Measurements from ENCODE around the gene GPHB5.
"Not testable (repeated sequence)": the region's sequence is repeated elsewhere in the genome, so short reads cannot be mapped to it uniquely, and the experiment has no call there.

GPHB5 gene

DNA sequence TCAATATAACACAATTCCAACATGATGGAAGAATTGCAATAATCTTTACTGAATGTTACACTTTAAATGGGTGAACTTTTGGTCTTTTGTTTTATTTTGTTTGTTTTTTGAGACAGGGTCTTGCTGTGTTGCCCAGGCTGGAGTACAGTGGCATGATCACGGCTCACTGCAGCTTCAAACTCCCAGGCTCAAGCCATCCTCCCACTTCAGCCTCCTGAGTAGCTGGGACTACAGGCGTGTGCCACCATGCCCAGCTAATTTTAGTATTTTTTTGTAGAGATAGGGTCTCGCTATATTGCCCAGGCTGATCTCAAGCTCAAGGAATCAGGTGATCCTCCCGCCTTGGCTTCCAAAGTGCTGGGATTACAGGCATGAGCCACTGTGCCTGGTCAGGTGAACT lies 38.8 kb downstream of the GPHB5 start:
- not testable (repeated sequence) for H3K9ac ChIP-seq (ENCODE audit: low read length in 5 of 5); H3K4me3 ChIP-seq (ENCODE audit: low read depth in 1 of 5, low read length in 5 of 5)

GRCh38 chr14:63277591-63278183 lies 41.0 kb downstream of the GPHB5 start:
- Histone ChIP-seq H3K9me3 (ENCODE audit: control insufficient read depth in 5 of 5, low read length in 5 of 5) (no peaks in the 10 kb centered on the region), H3K27me3 (ENCODE audit: control insufficient read depth in 5 of 5, insufficient read depth in 4 of 5, low read length in 5 of 5) (peaks cover 0 to 3% (median 0%) of the 10 kb centered on the region in 5 donors), H3K9ac (ENCODE audit: low read length in 5 of 5) (no peak overlapping the region), H3K4me3 (ENCODE audit: low read depth in 1 of 5, low read length in 5 of 5) (no peak overlapping the region), H3K27ac (ENCODE audit: low read depth, low read length) (no peak overlapping the region), H3K36me3 (ENCODE audit: control insufficient read depth in 5 of 5, insufficient read depth in 5 of 5, low read length in 5 of 5) (peaks cover 0 to 2% (median 0%) of the 10 kb centered on the region in 5 donors), H3K4me1 (ENCODE audit: control insufficient read depth in 5 of 5, insufficient read depth in 5 of 5, low read length in 5 of 5) (peaks cover 2 to 14% (median 9%) of the 10 kb centered on the region in 5 donors)

More for the DNA sequence above, 38.8 kb downstream of the GPHB5 start:
- H3K27ac ChIP-seq (ENCODE audit: low read depth, low read length); H3K9me3 ChIP-seq (ENCODE audit: control insufficient read depth in 5 of 5, low read length in 5 of 5); H3K4me1 ChIP-seq (ENCODE audit: control insufficient read depth in 5 of 5, insufficient read depth in 5 of 5, low read length in 5 of 5); H3K36me3 ChIP-seq (ENCODE audit: control insufficient read depth in 5 of 5, insufficient read depth in 5 of 5, low read length in 5 of 5); H3K27me3 ChIP-seq (ENCODE audit: control insufficient read depth in 5 of 5, insufficient read depth in 4 of 5, low read length in 5 of 5): not testable (repeated sequence)

DNA sequence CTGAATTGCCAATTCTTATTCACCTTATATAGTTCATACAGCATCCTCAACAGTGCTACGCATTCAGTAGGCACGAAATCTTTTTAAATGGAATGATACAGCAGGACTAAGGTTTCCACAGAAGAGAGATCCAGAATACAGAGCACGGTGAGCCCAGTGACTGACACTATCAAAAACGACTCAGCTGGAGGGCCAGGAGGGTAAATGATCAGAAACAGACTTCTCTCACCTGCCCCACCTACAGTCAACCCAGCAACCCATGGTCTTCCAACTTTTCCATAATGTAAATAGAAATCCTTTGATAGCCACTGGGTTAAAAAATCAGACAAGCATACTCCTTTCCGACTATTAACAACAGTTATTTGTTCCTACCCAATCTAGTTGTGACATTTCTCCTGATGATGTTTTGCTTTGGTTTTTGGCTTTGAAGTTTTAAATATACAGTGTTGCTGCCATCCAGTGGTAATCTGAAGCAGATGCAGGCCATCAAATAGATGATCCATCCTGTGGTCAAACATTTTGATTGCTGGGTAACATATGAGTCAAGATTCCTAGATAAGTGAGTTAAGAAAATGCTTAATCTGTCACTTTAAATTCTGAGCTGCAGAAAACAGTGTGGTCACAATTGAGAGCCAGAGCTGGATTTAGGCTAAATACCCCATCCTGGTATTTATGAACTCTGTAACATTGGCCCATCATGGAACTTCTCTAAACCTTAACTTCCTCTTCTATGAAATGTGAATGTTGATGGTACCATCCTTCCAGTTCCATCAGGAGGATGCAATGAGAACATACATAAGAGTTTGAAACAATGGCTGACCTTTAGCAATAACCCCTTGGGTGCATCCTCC lies 42.0 kb downstream of the GPHB5 start:
- Histone ChIP-seq H3K27ac (ENCODE audit: low read depth, low read length) (no peak overlapping the region), H3K27me3 (ENCODE audit: control insufficient read depth in 5 of 5, insufficient read depth in 4 of 5, low read length in 5 of 5) (peaks cover 0 to 3% (median 0%) of the 10 kb centered on the region in 5 donors), H3K36me3 (ENCODE audit: control insufficient read depth in 5 of 5, insufficient read depth in 5 of 5, low read length in 5 of 5) (peaks cover 0 to 4% (median 0%) of the 10 kb centered on the region in 5 donors), H3K4me1 (ENCODE audit: control insufficient read depth in 5 of 5, insufficient read depth in 5 of 5, low read length in 5 of 5) (peaks cover 2 to 14% (median 9%) of the 10 kb centered on the region in 5 donors), H3K9ac (ENCODE audit: low read length in 5 of 5) (no peak overlapping the region), H3K4me3 (ENCODE audit: low read depth in 1 of 5, low read length in 5 of 5) (no peak overlapping the region), H3K9me3 (ENCODE audit: control insufficient read depth in 5 of 5, low read length in 5 of 5) (no peaks in the 10 kb centered on the region)

DNA sequence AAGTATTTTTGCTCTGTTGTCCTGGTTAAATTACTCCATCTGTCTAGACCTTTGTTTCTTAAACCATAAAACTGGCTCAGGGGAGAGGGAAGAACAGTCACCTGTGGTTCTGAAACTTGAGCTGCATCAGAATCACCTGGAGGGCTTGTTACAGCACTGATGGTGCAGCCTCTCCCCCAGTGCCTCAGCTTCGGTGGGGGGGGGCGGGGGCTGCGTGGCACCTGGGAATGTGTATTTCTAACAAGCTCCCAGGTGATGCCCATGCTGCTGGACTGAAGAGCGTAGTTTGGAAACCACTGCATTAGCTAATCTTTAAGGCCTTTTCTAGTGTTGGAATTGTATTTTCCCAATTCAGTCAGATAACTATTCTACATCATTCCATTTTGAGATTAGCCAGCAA lies 42.7 kb downstream of the GPHB5 start:
- no peak overlapping the region for H3K27ac ChIP-seq (ENCODE audit: low read depth, low read length)
- H3K36me3 ChIP-seq (ENCODE audit: control insufficient read depth in 5 of 5, insufficient read depth in 5 of 5, low read length in 5 of 5), result peaks cover 0 to 5% (median 0%) of the 10 kb centered on the region in 5 donors
- H3K4me3 ChIP-seq (ENCODE audit: low read depth in 1 of 5, low read length in 5 of 5), result no peak overlapping the region
- H3K4me1 ChIP-seq (ENCODE audit: control insufficient read depth in 5 of 5, insufficient read depth in 5 of 5, low read length in 5 of 5), result peaks cover 2 to 14% (median 9%) of the 10 kb centered on the region in 5 donors
- no peak overlapping the region for H3K9ac ChIP-seq (ENCODE audit: low read length in 5 of 5)
- no peaks in the 10 kb centered on the region for H3K9me3 ChIP-seq (ENCODE audit: control insufficient read depth in 5 of 5, low read length in 5 of 5)
- peaks cover 0 to 3% (median 0%) of the 10 kb centered on the region in 5 donors for H3K27me3 ChIP-seq (ENCODE audit: control insufficient read depth in 5 of 5, insufficient read depth in 4 of 5, low read length in 5 of 5)

GRCh38 chr14:63275611-63276010 lies 43.1 kb downstream of the GPHB5 start:
- no peaks in the 10 kb centered on the region for H3K9me3 ChIP-seq (ENCODE audit: control insufficient read depth in 5 of 5, low read length in 5 of 5)
- no peak overlapping the region for H3K9ac ChIP-seq (ENCODE audit: low read length in 5 of 5)
- peaks cover 0 to 3% (median 0%) of the 10 kb centered on the region in 5 donors for H3K36me3 ChIP-seq (ENCODE audit: control insufficient read depth in 5 of 5, insufficient read depth in 5 of 5, low read length in 5 of 5)
- peaks cover 2 to 14% (median 9%) of the 10 kb centered on the region in 5 donors for H3K4me1 ChIP-seq (ENCODE audit: control insufficient read depth in 5 of 5, insufficient read depth in 5 of 5, low read length in 5 of 5)
- H3K27me3 ChIP-seq (ENCODE audit: control insufficient read depth in 5 of 5, insufficient read depth in 4 of 5, low read length in 5 of 5), result peaks cover 0 to 3% (median 0%) of the 10 kb centered on the region in 5 donors
- no peak overlapping the region for H3K4me3 ChIP-seq (ENCODE audit: low read depth in 1 of 5, low read length in 5 of 5)
- no peak overlapping the region for H3K27ac ChIP-seq (ENCODE audit: low read depth, low read length)

DNA sequence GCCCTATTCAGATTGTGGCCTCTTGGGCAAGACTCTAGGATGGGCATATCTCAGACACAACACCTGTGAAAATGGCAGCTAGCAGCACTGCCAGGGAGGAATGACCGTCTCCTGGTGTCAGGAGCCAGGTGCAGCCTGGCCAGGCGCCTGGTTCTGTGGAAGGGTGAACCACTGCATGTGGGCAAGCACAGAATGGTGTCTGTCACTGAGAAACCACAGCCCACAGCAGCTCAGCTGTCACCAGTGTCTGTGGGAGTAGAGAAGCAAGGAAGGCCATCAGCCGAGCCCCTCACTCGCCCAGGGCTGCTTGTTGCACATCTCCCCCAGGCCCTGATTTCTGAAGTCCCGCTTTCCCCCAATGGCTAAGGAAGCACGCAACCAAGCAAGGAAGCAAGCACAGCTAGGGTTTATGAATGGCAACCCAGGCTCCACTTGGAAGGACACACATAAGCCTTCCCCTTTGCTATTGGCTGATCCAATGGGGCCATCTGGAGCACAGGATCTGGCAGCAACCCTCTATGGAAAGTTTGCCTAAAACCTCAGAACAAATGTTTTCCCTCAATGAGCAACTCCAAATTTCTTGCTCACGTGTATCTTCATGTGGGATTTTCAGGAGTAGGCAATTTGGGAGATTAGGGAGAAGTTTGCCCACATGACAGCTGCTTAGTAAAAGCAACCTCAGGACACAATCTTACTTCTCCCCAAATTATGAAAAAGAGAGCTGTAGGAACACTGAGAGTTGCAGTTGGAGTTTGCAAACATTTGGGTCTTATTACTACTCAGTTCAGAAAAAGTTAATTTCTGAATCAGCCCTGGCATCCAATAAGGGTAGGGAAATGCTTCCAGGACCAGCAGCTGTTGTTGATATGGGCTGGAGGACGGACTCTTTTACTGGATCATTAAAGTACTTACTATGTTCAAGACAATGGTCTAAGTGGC lies 44.7 kb downstream of the GPHB5 start:
- Histone ChIP-seq H3K4me3 (ENCODE audit: low read depth in 1 of 5, low read length in 5 of 5) (no peak overlapping the region), H3K27me3 (ENCODE audit: control insufficient read depth in 5 of 5, insufficient read depth in 4 of 5, low read length in 5 of 5) (peaks cover 0 to 3% (median 0%) of the 10 kb centered on the region in 5 donors), H3K27ac (ENCODE audit: low read depth, low read length) (no peak overlapping the region), H3K4me1 (ENCODE audit: control insufficient read depth in 5 of 5, insufficient read depth in 5 of 5, low read length in 5 of 5) (peaks cover 2 to 14% (median 9%) of the 10 kb centered on the region in 5 donors), H3K36me3 (ENCODE audit: control insufficient read depth in 5 of 5, insufficient read depth in 5 of 5, low read length in 5 of 5) (peaks cover 0 to 3% (median 0%) of the 10 kb centered on the region in 5 donors), H3K9ac (ENCODE audit: low read length in 5 of 5) (no peak overlapping the region), H3K9me3 (ENCODE audit: control insufficient read depth in 5 of 5, low read length in 5 of 5) (no peaks in the 10 kb centered on the region)

DNA sequence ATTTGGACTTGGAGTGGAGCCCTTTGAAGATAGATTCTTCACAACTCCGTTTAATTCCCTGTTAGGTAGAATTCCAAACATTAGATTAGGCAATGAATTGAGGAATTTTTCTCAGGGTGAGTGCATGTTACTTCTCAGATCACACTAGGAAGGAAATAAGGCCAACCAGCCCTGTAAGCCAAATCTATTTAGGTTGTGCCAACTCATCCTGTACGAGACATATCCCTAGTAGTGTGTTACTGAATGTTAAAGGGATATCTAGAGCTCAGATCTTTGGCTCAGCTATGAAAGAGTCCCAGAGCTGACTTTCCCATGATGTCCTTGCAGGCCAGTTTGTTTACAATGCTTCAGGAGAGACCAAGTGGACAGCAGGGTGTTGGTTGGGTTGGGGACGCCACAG lies 45.6 kb downstream of the GPHB5 start:
- Histone ChIP-seq H3K4me3 (ENCODE audit: low read depth in 1 of 5, low read length in 5 of 5) (no peak overlapping the region), H3K4me1 (ENCODE audit: control insufficient read depth in 5 of 5, insufficient read depth in 5 of 5, low read length in 5 of 5) (peaks cover 2 to 14% (median 9%) of the 10 kb centered on the region in 5 donors), H3K27ac (ENCODE audit: low read depth, low read length) (no peak overlapping the region), H3K9me3 (ENCODE audit: control insufficient read depth in 5 of 5, low read length in 5 of 5) (no peaks in the 10 kb centered on the region), H3K27me3 (ENCODE audit: control insufficient read depth in 5 of 5, insufficient read depth in 4 of 5, low read length in 5 of 5) (peaks cover 0 to 3% (median 0%) of the 10 kb centered on the region in 5 donors), H3K36me3 (ENCODE audit: control insufficient read depth in 5 of 5, insufficient read depth in 5 of 5, low read length in 5 of 5) (peaks cover 0 to 3% (median 0%) of the 10 kb centered on the region in 5 donors), H3K9ac (ENCODE audit: low read length in 5 of 5) (no peak overlapping the region)

GRCh38 chr14:63269561-63270225 lies 49.0 kb downstream of the GPHB5 start:
- H3K4me3 ChIP-seq (ENCODE audit: low read depth in 1 of 5, low read length in 5 of 5), result no peak overlapping the region
- H3K9me3 ChIP-seq (ENCODE audit: control insufficient read depth in 5 of 5, low read length in 5 of 5), result peaks cover 0 to 4% (median 0%) of the 10 kb centered on the region in 5 donors
- peaks cover 0 to 3% (median 0%) of the 10 kb centered on the region in 5 donors for H3K36me3 ChIP-seq (ENCODE audit: control insufficient read depth in 5 of 5, insufficient read depth in 5 of 5, low read length in 5 of 5)
- H3K27ac ChIP-seq (ENCODE audit: low read depth, low read length), result no peak overlapping the region
- peaks cover 2 to 14% (median 9%) of the 10 kb centered on the region in 5 donors for H3K4me1 ChIP-seq (ENCODE audit: control insufficient read depth in 5 of 5, insufficient read depth in 5 of 5, low read length in 5 of 5)
- peaks cover 0 to 3% (median 0%) of the 10 kb centered on the region in 5 donors for H3K27me3 ChIP-seq (ENCODE audit: control insufficient read depth in 5 of 5, insufficient read depth in 4 of 5, low read length in 5 of 5)
- no peak overlapping the region for H3K9ac ChIP-seq (ENCODE audit: low read length in 5 of 5)

GRCh38 chr14:63268771-63269170 lies 50.0 kb downstream of the GPHB5 start:
- H3K4me3 ChIP-seq (ENCODE audit: low read depth in 1 of 5, low read length in 5 of 5), result no peak overlapping the region
- H3K27me3 ChIP-seq (ENCODE audit: control insufficient read depth in 5 of 5, insufficient read depth in 4 of 5, low read length in 5 of 5), result peaks cover 0 to 3% (median 0%) of the 10 kb centered on the region in 5 donors
- peaks cover 0 to 4% (median 0%) of the 10 kb centered on the region in 5 donors for H3K9me3 ChIP-seq (ENCODE audit: control insufficient read depth in 5 of 5, low read length in 5 of 5)
- H3K9ac ChIP-seq (ENCODE audit: low read length in 5 of 5), result no peak overlapping the region
- peaks cover 0 to 3% (median 0%) of the 10 kb centered on the region in 5 donors for H3K36me3 ChIP-seq (ENCODE audit: control insufficient read depth in 5 of 5, insufficient read depth in 5 of 5, low read length in 5 of 5)
- peaks cover under 1 to 10% (median 5%) of the 10 kb centered on the region in 5 donors for H3K4me1 ChIP-seq (ENCODE audit: control insufficient read depth in 5 of 5, insufficient read depth in 5 of 5, low read length in 5 of 5)
- no peak overlapping the region for H3K27ac ChIP-seq (ENCODE audit: low read depth, low read length)
